ENCODE data around the gene PPBP. TPM values are rescaled to one million over a fixed set of nuclear protein-coding genes. Genes with fewer than 3 reads are reported as not detected.

Gene PPBP
- polyA plus RNA-seq, 1 donor from 2014 or later: not detected

DNA sequence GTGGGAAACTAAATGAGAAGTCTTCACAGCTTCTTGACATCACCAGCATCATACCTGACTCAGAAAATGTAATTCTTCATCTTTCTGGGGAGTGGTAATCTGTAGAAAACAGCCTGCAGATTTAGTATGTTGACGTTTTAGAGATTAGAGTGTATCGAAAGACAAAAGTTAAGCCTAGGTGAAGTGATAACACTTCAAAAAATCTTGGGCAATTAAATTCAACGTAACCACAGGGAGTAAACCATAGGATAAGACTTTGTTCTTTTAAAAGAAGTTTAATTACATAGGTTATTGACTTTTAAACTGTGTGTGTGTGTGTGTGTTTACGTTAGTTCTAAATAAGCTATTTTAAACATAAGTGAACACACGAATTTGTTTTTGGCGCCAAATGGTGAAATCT lies 12.3 kb upstream of the PPBP start:
- no peak overlapping the region for H2AFZ ChIP-seq (ENCODE audit: low read depth, low read length)
- no peaks in the 10 kb centered on the region for H3K9me3 ChIP-seq (ENCODE audit: low read length)
- TF ChIP-seq MXI1 (conservative IDR thresholded peaks at IDR 0.05; ENCODE audit: poor library complexity, severe bottlenecking) (no peak), SMC3 (conservative IDR thresholded peaks at IDR 0.05; ENCODE audit: poor library complexity) (no peak)
- H3F3A ChIP-seq (ENCODE audit: insufficient read depth, low read length, poor library complexity, severe bottlenecking): no peaks in the 10 kb centered on the region
- H3K27me3 ChIP-seq (ENCODE audit: insufficient read depth, low read depth, low read length): peaks cover 22% of the 10 kb centered on the region
- H4K20me1 ChIP-seq (ENCODE audit: insufficient read depth): no peaks in the 10 kb centered on the region
- no peaks in the 10 kb centered on the region for H3K36me3 ChIP-seq (ENCODE audit: insufficient read depth, low read length)
- H3K9me2 ChIP-seq (ENCODE audit: insufficient read depth, low read length): no peaks in the 10 kb centered on the region
- no peaks in the 10 kb centered on the region for H3K79me2 ChIP-seq (replicated peaks; ENCODE audit: insufficient read depth, low read length)
- no peak overlapping the region for H3K4me2 ChIP-seq (ENCODE audit: low read length)
- no peak overlapping the region for H3K27ac ChIP-seq (ENCODE audit: low read length)
- no peak overlapping the region for H3K9ac ChIP-seq (ENCODE audit: low read length)
- no peak overlapping the region for H3K4me3 ChIP-seq (ENCODE audit: low read length)

DNA sequence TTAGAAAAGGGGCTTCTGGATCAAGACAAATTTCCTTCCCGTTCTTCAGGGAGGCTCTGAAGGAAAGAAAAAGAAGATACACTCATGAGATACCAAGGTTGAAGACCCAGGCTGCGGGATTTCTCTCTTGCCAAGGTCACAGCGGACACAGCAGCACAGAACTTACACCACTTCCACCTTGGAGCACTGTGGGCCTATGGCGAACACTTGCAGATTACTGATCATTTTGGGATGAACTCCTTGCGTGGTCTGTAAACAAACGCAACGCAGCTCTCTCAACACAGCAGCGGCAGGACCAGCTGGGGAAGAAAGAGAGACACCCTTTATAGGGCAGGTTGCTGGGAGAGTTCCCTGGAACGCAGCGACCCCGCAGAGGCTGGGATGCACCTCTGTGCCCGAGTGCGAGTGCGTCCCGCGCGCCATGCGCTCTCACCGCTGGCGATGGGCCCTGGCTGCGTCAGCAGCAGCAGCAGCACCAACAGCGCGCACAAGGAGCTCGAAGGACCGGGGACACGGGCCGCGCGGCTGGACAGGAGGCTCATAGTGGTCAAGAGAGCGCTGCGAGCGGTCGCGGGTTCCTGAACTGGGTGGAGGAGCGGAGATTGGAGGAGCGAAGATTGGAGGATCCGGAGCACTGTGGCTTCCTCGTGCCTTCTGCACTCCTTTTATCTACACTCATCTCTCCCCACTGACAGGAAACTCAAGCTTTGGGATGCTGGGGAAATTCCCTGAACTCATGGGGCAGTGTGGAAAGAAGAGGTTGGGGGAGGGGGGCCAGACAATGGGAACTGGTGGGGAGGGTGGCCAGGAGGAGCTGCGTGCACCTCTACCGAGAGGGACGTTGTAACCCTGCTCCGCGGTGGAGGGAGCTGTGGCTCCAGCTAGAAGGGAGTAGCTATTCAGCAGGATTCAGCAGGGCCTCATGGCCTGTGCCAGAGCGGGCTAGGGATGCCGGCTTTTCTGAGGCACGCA lies 10.3 kb upstream of the PPBP start, which contains the start of gene CXCL5:
Gene CXCL5 (minus strand): TSS at position 638 of the 972 bp plus-strand sequence. CDS start 96 bp downstream, at position 542.
- H3K9ac ChIP-seq (ENCODE audit: low read length): no peak within 1 kb of the TSS
- H3K79me2 ChIP-seq (replicated peaks; ENCODE audit: insufficient read depth, low read length): no peaks in the 10 kb centered on the region
- no peak within 1 kb of the TSS for H3K27ac ChIP-seq (ENCODE audit: low read length)

More for the DNA sequence above, 10.3 kb upstream of the PPBP start, which contains the start of gene CXCL5:
- no peaks in the 10 kb centered on the region for H3K36me3 ChIP-seq (ENCODE audit: insufficient read depth, low read length)
- peak within 1 kb of the TSS; percentile 56 for H3K4me3 ChIP-seq (ENCODE audit: low read length)
- TF ChIP-seq POLR2AphosphoS5 (IDR thresholded peaks at IDR 0.05) (no peak), MXI1 (conservative IDR thresholded peaks at IDR 0.05; ENCODE audit: poor library complexity, severe bottlenecking) (no peak), SMC3 (conservative IDR thresholded peaks at IDR 0.05; ENCODE audit: poor library complexity) (no peak), EZH2 (IDR thresholded peaks at IDR 0.05; ENCODE audit: borderline replicate concordance, insufficient read depth, low read length, poor library complexity, severe bottlenecking) (no peak), EP300 (conservative IDR thresholded peaks at IDR 0.05; ENCODE audit: poor library complexity, severe bottlenecking) (no peak), RAD21 (conservative IDR thresholded peaks at IDR 0.05) (no peak), TAF1 (IDR thresholded peaks at IDR 0.05; ENCODE audit: low read depth) (no peak)
- TF ChIP-seq, protein P1, sequence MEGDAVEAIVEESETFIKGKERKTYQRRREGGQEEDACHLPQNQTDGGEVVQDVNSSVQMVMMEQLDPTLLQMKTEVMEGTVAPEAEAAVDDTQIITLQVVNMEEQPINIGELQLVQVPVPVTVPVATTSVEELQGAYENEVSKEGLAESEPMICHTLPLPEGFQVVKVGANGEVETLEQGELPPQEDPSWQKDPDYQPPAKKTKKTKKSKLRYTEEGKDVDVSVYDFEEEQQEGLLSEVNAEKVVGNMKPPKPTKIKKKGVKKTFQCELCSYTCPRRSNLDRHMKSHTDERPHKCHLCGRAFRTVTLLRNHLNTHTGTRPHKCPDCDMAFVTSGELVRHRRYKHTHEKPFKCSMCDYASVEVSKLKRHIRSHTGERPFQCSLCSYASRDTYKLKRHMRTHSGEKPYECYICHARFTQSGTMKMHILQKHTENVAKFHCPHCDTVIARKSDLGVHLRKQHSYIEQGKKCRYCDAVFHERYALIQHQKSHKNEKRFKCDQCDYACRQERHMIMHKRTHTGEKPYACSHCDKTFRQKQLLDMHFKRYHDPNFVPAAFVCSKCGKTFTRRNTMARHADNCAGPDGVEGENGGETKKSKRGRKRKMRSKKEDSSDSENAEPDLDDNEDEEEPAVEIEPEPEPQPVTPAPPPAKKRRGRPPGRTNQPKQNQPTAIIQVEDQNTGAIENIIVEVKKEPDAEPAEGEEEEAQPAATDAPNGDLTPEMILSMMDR (IDR thresholded peaks at IDR 0.05; ENCODE audit: poor library complexity, severe bottlenecking): no peak
- TF ChIP-seq, protein P2, sequence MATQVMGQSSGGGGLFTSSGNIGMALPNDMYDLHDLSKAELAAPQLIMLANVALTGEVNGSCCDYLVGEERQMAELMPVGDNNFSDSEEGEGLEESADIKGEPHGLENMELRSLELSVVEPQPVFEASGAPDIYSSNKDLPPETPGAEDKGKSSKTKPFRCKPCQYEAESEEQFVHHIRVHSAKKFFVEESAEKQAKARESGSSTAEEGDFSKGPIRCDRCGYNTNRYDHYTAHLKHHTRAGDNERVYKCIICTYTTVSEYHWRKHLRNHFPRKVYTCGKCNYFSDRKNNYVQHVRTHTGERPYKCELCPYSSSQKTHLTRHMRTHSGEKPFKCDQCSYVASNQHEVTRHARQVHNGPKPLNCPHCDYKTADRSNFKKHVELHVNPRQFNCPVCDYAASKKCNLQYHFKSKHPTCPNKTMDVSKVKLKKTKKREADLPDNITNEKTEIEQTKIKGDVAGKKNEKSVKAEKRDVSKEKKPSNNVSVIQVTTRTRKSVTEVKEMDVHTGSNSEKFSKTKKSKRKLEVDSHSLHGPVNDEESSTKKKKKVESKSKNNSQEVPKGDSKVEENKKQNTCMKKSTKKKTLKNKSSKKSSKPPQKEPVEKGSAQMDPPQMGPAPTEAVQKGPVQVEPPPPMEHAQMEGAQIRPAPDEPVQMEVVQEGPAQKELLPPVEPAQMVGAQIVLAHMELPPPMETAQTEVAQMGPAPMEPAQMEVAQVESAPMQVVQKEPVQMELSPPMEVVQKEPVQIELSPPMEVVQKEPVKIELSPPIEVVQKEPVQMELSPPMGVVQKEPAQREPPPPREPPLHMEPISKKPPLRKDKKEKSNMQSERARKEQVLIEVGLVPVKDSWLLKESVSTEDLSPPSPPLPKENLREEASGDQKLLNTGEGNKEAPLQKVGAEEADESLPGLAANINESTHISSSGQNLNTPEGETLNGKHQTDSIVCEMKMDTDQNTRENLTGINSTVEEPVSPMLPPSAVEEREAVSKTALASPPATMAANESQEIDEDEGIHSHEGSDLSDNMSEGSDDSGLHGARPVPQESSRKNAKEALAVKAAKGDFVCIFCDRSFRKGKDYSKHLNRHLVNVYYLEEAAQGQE (IDR thresholded peaks at IDR 0.05; ENCODE audit: borderline replicate concordance): no peak
- no peak within 1 kb of the TSS for H2AFZ ChIP-seq (ENCODE audit: low read depth, low read length)
- no peaks in the 10 kb centered on the region for H3K9me3 ChIP-seq (ENCODE audit: low read length)
- no peaks in the 10 kb centered on the region for H3K9me2 ChIP-seq (ENCODE audit: insufficient read depth, low read length)
- peaks cover 22% of the 10 kb centered on the region for H3K27me3 ChIP-seq (ENCODE audit: insufficient read depth, low read depth, low read length)
- no peak within 1 kb of the TSS for H3K4me2 ChIP-seq (ENCODE audit: low read length)
- no peaks in the 10 kb centered on the region for H4K20me1 ChIP-seq (ENCODE audit: insufficient read depth)
- no peaks in the 10 kb centered on the region for H3F3A ChIP-seq (ENCODE audit: insufficient read depth, low read length, poor library complexity, severe bottlenecking)
